Upper lobe of left lung (tissue), 4 donors: ENCODE data around the gene POLA2.

Experiments
- CTCF ChIP-seq, 6 experiments: fragments of 450-650 bp in 4 of 6; fragments of 200-600 bp in 2 of 6; sonication (generic) in 2 of 6; IDR thresholded peaks; one replicate each; pipeline ENCODE4 v1.5.1; 2016 to 2019; ENCODE audit warnings: antibody characterized with exemption in 6 of 6
- EP300 ChIP-seq, 4 donors: sonication (generic); formaldehyde crosslinking; IDR thresholded peaks; one replicate each; pipeline ENCODE4 v1.5.1; 2017; ENCODE audit warnings: antibody characterized with exemption in 4 of 4, control low read depth in 2 of 4
- POLR2A ChIP-seq, 4 donors: fragments of 450-650 bp; IDR thresholded peaks; one replicate each; pipeline ENCODE4 v1.5.1; 2016 to 2017; ENCODE audit warnings: antibody characterized with exemption in 4 of 4, mild to moderate bottlenecking in 2 of 4
- POLR2AphosphoS5 ChIP-seq, 2 donors: sonication (generic); formaldehyde crosslinking; IDR thresholded peaks; one replicate each; pipeline ENCODE4 v1.5.1; 2017; ENCODE audit warnings: antibody characterized with exemption in 2 of 2

DNA sequence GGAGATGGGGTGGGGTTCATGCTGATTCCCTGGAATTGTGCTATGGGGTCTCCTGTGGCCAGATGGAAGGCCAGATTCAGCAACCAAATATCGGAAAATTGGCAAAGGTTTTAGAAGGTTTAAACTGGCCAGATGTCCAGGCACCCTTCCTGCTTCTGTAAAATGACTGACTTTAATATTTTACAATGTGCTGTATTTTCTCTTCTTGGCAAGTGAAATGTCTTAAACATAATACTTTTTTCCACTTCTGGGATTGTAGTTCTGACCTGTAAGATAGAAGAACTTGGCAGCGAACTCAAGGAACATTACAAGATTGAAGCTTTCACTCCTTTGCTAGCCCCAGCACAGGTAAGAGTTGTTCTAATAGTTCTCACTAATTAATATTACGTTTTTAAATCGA is 17.5 kb downstream of the POLA2 start:
- TF ChIP-seq CTCF (IDR thresholded peaks at IDR 0.05), result no peak
- TF ChIP-seq EP300 (IDR thresholded peaks at IDR 0.05), result no peak
- no peak for TF ChIP-seq POLR2A (IDR thresholded peaks at IDR 0.05)
- no peak for TF ChIP-seq POLR2AphosphoS5 (IDR thresholded peaks at IDR 0.05)
